Kidney epithelial cell (primary cell): ENCODE results near the gene OR10AD1. TPM values are rescaled to one million over a fixed set of nuclear protein-coding genes. Genes with fewer than 3 reads are reported as not detected.

Source experiments
- DNase-seq: peaks from one replicate; pipeline ENCODE4 v3.0.0-alpha.2; 2010; ENCODE audit warnings: low read depth
- H3K27me3 ChIP-seq: 2 replicates; pipeline ENCODE4 v1.6.0; 2011; ENCODE audit warnings: low read length; ENCODE audit not compliant: control insufficient read depth, insufficient read depth
- H3K36me3 ChIP-seq: 2 replicates; pipeline ENCODE4 v1.5.1; 2011; ENCODE audit warnings: low read length; ENCODE audit not compliant: control insufficient read depth, insufficient read depth
- H3K4me3 ChIP-seq: 2 replicates; pipeline ENCODE4 v1.5.1; 2011; ENCODE audit warnings: low read depth, mild to moderate bottlenecking, control low read depth, low read length
- CTCF ChIP-seq: IDR thresholded peaks from 2 replicates; pipeline ENCODE4 v1.5.1; 2011; ENCODE audit warnings: mild to moderate bottlenecking, moderate library complexity, low read length, control low read depth, inconsistent platforms; ENCODE audit not compliant: insufficient read depth, poor library complexity, severe bottlenecking
- total RNA-seq: library from RNA; depleted of rRNA; stranded (reverse); fragments of >200 nt; gene quantifications from 2 replicates; pipeline ENCODE4 v1.2.3, GENCODE V29; 2015

OR10AD1 gene
- total RNA-seq, 1 donor from 2014 or later, result not detected

GRCh38 chr12:48197549-48197970, 5.5 kb downstream of the OR10AD1 start:
- peaks cover 2% of the 10 kb centered on the region for H3K27me3 ChIP-seq
- DNase-seq, result no peak
- TF ChIP-seq CTCF, result peak; percentile 45
- peak overlapping the region; percentile 75 for H3K4me3 ChIP-seq
- H3K36me3 ChIP-seq, result no peaks in the 10 kb centered on the region

- TF ChIP-seq CTCF, result no peak
- Histone ChIP-seq H3K4me3 (no peak overlapping the region), H3K36me3 (no peaks in the 10 kb centered on the region), H3K27me3 (peaks cover 5% of the 10 kb centered on the region)
- DNase-seq, result no peak
Observed at GRCh38 chr12:48194799-48195201, 8.3 kb downstream of the OR10AD1 start.

GRCh38 chr12:48193623-48194022, 9.5 kb downstream of the OR10AD1 start:
- no peak for TF ChIP-seq CTCF
- no peaks in the 10 kb centered on the region for H3K36me3 ChIP-seq
- no peak for DNase-seq
- peaks cover 5% of the 10 kb centered on the region for H3K27me3 ChIP-seq
- no peak overlapping the region for H3K4me3 ChIP-seq

GRCh38 chr12:48192861-48193260, 10.2 kb downstream of the OR10AD1 start:
- no peak for TF ChIP-seq CTCF
- Histone ChIP-seq H3K4me3 (no peak overlapping the region), H3K36me3 (no peaks in the 10 kb centered on the region), H3K27me3 (peaks cover 8% of the 10 kb centered on the region)
- DNase-seq, result no peak

GRCh38 chr12:48191096-48191495, 12.0 kb downstream of the OR10AD1 start:
- DNase-seq, result no peak
- H3K4me3 ChIP-seq, result no peak overlapping the region
- TF ChIP-seq CTCF, result no peak
- H3K27me3 ChIP-seq, result peaks cover 14% of the 10 kb centered on the region
- no peaks in the 10 kb centered on the region for H3K36me3 ChIP-seq

- DNase-seq, result no peak
- Histone ChIP-seq H3K4me3 (no peak overlapping the region), H3K36me3 (no peaks in the 10 kb centered on the region), H3K27me3 (peaks cover 28% of the 10 kb centered on the region)
- TF ChIP-seq CTCF, result peak; percentile 84
Observed at GRCh38 chr12:48189331-48190125, 13.6 kb downstream of the OR10AD1 start.
